HL-60 (cell line): ENCODE measurements around the gene CRTC1.

Experiments used
- DNase-seq, 2 experiments: peaks; one replicate each; pipeline ENCODE4 v3.0.0-alpha.2; 2010 to 2020; ENCODE audit warnings: low read depth in 1 of 2, low spot score in 1 of 2
- H3K27ac ChIP-seq: fragments of 250-450 bp; sonication (Bioruptor Pico); replicated peaks from 2 replicates; pipeline ENCODE4 v1.5.1; 2020; ENCODE audit warnings: mild to moderate bottlenecking, moderate library complexity
- H3K27me3 ChIP-seq: fragments of 250-450 bp; sonication (Bioruptor Pico); 2 replicates; pipeline ENCODE4 v1.5.1; 2021; ENCODE audit warnings: mild to moderate bottlenecking, moderate library complexity; ENCODE audit not compliant: insufficient read depth, poor library complexity, severe bottlenecking
- H3K4me3 ChIP-seq: replicated peaks from 2 replicates; pipeline ENCODE4 v1.5.1; 2011; ENCODE audit warnings: mild to moderate bottlenecking, control low read depth, low read length; ENCODE audit not compliant: insufficient read depth
- CTCF ChIP-seq: IDR thresholded peaks from one replicate; pipeline ENCODE4 v1.5.1; 2011; ENCODE audit warnings: low read length, control low read depth, inconsistent platforms; ENCODE audit not compliant: insufficient read depth
- GABPA ChIP-seq: IDR thresholded peaks from 2 replicates; pipeline ENCODE4 v1.6.1; 2012; ENCODE audit warnings: low read depth
- POLR2AphosphoS5 ChIP-seq: IDR thresholded peaks from 2 replicates; pipeline ENCODE4 v1.6.1; 2012; ENCODE audit warnings: low read depth
- REST ChIP-seq: IDR thresholded peaks from 2 replicates; pipeline ENCODE4 v1.6.1; 2012; ENCODE audit warnings: low read depth; ENCODE audit not compliant: insufficient replicate concordance
- SPI1 ChIP-seq: IDR thresholded peaks from 2 replicates; pipeline ENCODE4 v1.6.1; 2012; ENCODE audit warnings: low read depth, mild to moderate bottlenecking, borderline replicate concordance

CRTC1 gene

GRCh38 chr19:18761531-18762110 lies 78.1 kb downstream of the CRTC1 start:
- Histone ChIP-seq H3K27ac (no peak overlapping the region), H3K27me3 (no peaks in the 10 kb centered on the region), H3K4me3 (no peak overlapping the region)
- TF ChIP-seq POLR2AphosphoS5 (no peak), GABPA (no peak), REST (no peak), CTCF (no peak), SPI1 (no peak)
- DNase-seq, result no peak

- Histone ChIP-seq H3K4me3 (no peak overlapping the region), H3K27ac (no peak overlapping the region), H3K27me3 (no peaks in the 10 kb centered on the region)
- TF ChIP-seq SPI1 (no peak), CTCF (no peak), GABPA (no peak), POLR2AphosphoS5 (no peak)
- DNase-seq, result no peak
These were observed 78.9 kb downstream of the CRTC1 start for GRCh38 chr19:18762125-18763023.

- no peak overlapping the region for H3K4me3 ChIP-seq
- no peak overlapping the region for H3K27ac ChIP-seq
- H3K27me3 ChIP-seq, result no peaks in the 10 kb centered on the region
- TF ChIP-seq SPI1 (no peak), POLR2AphosphoS5 (0 out of 2 replicates have a peak, but pooled peaks have one; percentile 18)
- DNase-seq, result no peak
These were observed 80.5 kb downstream of the CRTC1 start for GRCh38 chr19:18763674-18764590.

GRCh38 chr19:18764591-18765051 lies 81.1 kb downstream of the CRTC1 start:
- Histone ChIP-seq H3K27me3 (no peaks in the 10 kb centered on the region), H3K4me3 (no peak overlapping the region), H3K27ac (no peak overlapping the region)
- TF ChIP-seq REST, result no peak
- peak; percentile 46; the same call in 1 of the 2 replicates for TF ChIP-seq SPI1
- no peak for TF ChIP-seq GABPA
- TF ChIP-seq CTCF, result no peak
- 0 out of 2 replicates have a peak, but pooled peaks have one; percentile 6 for TF ChIP-seq POLR2AphosphoS5
- DNase-seq, result no peak
